ENCODE data around the gene ETV6. TPM values are rescaled to one million over a fixed set of nuclear protein-coding genes. Genes with fewer than 3 reads are reported as not detected.

ETV6 gene
- total RNA-seq, 2 experiments from 2014 or later = 17.1 to 19.3 TPM

GRCh38 chr12:11639454-11639853 lies 10.0 kb upstream of the ETV6 start:
- Histone ChIP-seq H3K4me1 (ENCODE audit: insufficient read depth, low read length, poor library complexity, severe bottlenecking) (no peaks in the 10 kb centered on the region), H2AFZ (ENCODE audit: low read length) (no peak overlapping the region), H3K79me2 (ENCODE audit: insufficient read depth, low read depth, low read length) (no peaks in the 10 kb centered on the region), H3K4me3 (ENCODE audit: low read depth, low read length, poor library complexity, severe bottlenecking) (no peak overlapping the region), H3K27ac (ENCODE audit: low read depth, low read length, poor library complexity, severe bottlenecking) (no peak overlapping the region), H3K9me2 (ENCODE audit: insufficient read depth, low read length) (no peaks in the 10 kb centered on the region), H3K4me2 (ENCODE audit: low read length) (no peak overlapping the region), H4K20me1 (ENCODE audit: insufficient read depth, low read length) (no peaks in the 10 kb centered on the region), H3K9me3 (ENCODE audit: low read length) (peaks cover 14% of the 10 kb centered on the region; the same call in 1 of the 2 replicates), H3K36me3 (ENCODE audit: insufficient read depth, low read length) (no peaks in the 10 kb centered on the region)
- ChIA-PET POLR2A (interaction anchor here (0.9 kb wide), 1 partner anchor 167 kb away, joined by 3 read pairs; no protein-coding TSS in a partner anchor), CTCF (ENCODE audit: unreplicated experiment) (no interaction called here)
- intact Hi-C loops (cut with micrococcal nuclease; ENCODE audit: unreplicated experiment) = loop anchor here (10.0 kb wide), 1 partner anchor 1595 kb away; no protein-coding TSS in a partner anchor
- BruUV-seq (replicated peaks) = no TSS peak
- TF ChIP-seq EZH2phosphoT487 (IDR thresholded peaks at IDR 0.05; ENCODE audit: borderline replicate concordance, low read depth, low read length) (no peak), CTCF (conservative IDR thresholded peaks at IDR 0.05; ENCODE audit: low read length) (no peak)
- DNase-seq (ENCODE audit: low spot score) = no peak

- Histone ChIP-seq H3K27ac (ENCODE audit: low read depth, low read length, poor library complexity, severe bottlenecking) (no peak overlapping the region), H3K36me3 (ENCODE audit: insufficient read depth, low read length) (no peaks in the 10 kb centered on the region), H2AFZ (ENCODE audit: low read length) (no peak overlapping the region), H4K20me1 (ENCODE audit: insufficient read depth, low read length) (no peaks in the 10 kb centered on the region), H3K4me2 (ENCODE audit: low read length) (no peak overlapping the region), H3K4me3 (ENCODE audit: low read depth, low read length, poor library complexity, severe bottlenecking) (no peak overlapping the region), H3K4me1 (ENCODE audit: insufficient read depth, low read length, poor library complexity, severe bottlenecking) (no peaks in the 10 kb centered on the region), H3K9me2 (ENCODE audit: insufficient read depth, low read length) (no peaks in the 10 kb centered on the region), H3K9me3 (ENCODE audit: low read length) (peaks cover 2% of the 10 kb centered on the region; the same call in 1 of the 2 replicates), H3K79me2 (ENCODE audit: insufficient read depth, low read depth, low read length) (no peaks in the 10 kb centered on the region)
- intact Hi-C loops (cut with micrococcal nuclease; ENCODE audit: unreplicated experiment) = no loop called here
- no TSS peak for BruUV-seq (replicated peaks)
- TF ChIP-seq EZH2phosphoT487 (IDR thresholded peaks at IDR 0.05; ENCODE audit: borderline replicate concordance, low read depth, low read length) = no peak
- ChIA-PET CTCF (ENCODE audit: unreplicated experiment) (no interaction called here), POLR2A (interaction anchor here (0.6 to 1.2 kb wide), 2 partner anchors 384 to 1366 kb away, joined by 3 read pairs; no protein-coding TSS in a partner anchor)
- no peak for DNase-seq (ENCODE audit: low spot score)
Observed at GRCh38 chr12:11641522-11641921, 8.0 kb upstream of the ETV6 start.

GRCh38 chr12:11642785-11643184 lies 6.7 kb upstream of the ETV6 start:
- CTCF ChIA-PET (ENCODE audit: unreplicated experiment) = no interaction called here
- intact Hi-C loops (cut with micrococcal nuclease; ENCODE audit: unreplicated experiment) = no loop called here

More at GRCh38 chr12:11642785-11643184, 6.7 kb upstream of the ETV6 start:
- no peaks in the 10 kb centered on the region for H4K20me1 ChIP-seq (ENCODE audit: insufficient read depth, low read length)
- H3K4me2 ChIP-seq (ENCODE audit: low read length) = no peak overlapping the region
- no peak for DNase-seq (ENCODE audit: low spot score)
- POLR2A ChIA-PET = interaction anchor here (0.5 to 0.6 kb wide), 2 partner anchors 132 to 143 kb away, joined by 3 read pairs; no protein-coding TSS in a partner anchor
- H3K9me3 ChIP-seq (ENCODE audit: low read length) = no peaks in the 10 kb centered on the region
- no peak overlapping the region for H3K27ac ChIP-seq (ENCODE audit: low read depth, low read length, poor library complexity, severe bottlenecking)
- no peak overlapping the region for H3K4me3 ChIP-seq (ENCODE audit: low read depth, low read length, poor library complexity, severe bottlenecking)
- no peaks in the 10 kb centered on the region for H3K4me1 ChIP-seq (ENCODE audit: insufficient read depth, low read length, poor library complexity, severe bottlenecking)
- TF ChIP-seq CTCF (conservative IDR thresholded peaks at IDR 0.05; ENCODE audit: low read length) = no peak
- no peak for TF ChIP-seq EZH2phosphoT487 (IDR thresholded peaks at IDR 0.05; ENCODE audit: borderline replicate concordance, low read depth, low read length)
- H2AFZ ChIP-seq (ENCODE audit: low read length) = no peak overlapping the region
- BruUV-seq (replicated peaks) = no TSS peak
- no peaks in the 10 kb centered on the region for H3K79me2 ChIP-seq (ENCODE audit: insufficient read depth, low read depth, low read length)
- no peaks in the 10 kb centered on the region for H3K9me2 ChIP-seq (ENCODE audit: insufficient read depth, low read length)
- no peaks in the 10 kb centered on the region for H3K36me3 ChIP-seq (ENCODE audit: insufficient read depth, low read length)
